Right lobe of liver (tissue), 6 donors: Measurements from ENCODE around the gene DDC. TPM values are rescaled to one million over a fixed set of nuclear protein-coding genes. Genes with fewer than 3 reads are reported as not detected.

Source experiments
- ATAC-seq, 4 donors: fragments of 200-7000 bp; cut with Tn5 transposase; one replicate each; pipeline ENCODE4 v1.9.1; 2020; ENCODE audit warnings: mild to moderate bottlenecking in 4 of 4, moderate library complexity in 4 of 4
- DNase-seq, 3 donors: peaks; one replicate each; pipeline ENCODE4 v3.0.0-alpha.2; 2020
- H3K27ac ChIP-seq, 3 donors: fragments of 200-600 bp; one replicate each; pipeline ENCODE4 v1.8.0; 2022
- H3K27me3 ChIP-seq, 2 donors: fragments of 200-600 bp; one replicate each; pipeline ENCODE4 v1.8.0; 2022
- H3K36me3 ChIP-seq, 4 donors: fragments of 200-600 bp; sonication (generic) in 1 of 4; one replicate each; pipeline versions ENCODE4 v1.5.1 to v1.8.0; 2017 to 2022; ENCODE audit warnings: control low read depth in 1 of 4
- H3K4me1 ChIP-seq, 4 donors: fragments of 200-600 bp; sonication (generic) in 1 of 4; one replicate each; pipeline versions ENCODE4 v1.5.1 to v1.8.0; 2017 to 2022; ENCODE audit warnings: control low read depth in 1 of 4
- H3K4me3 ChIP-seq, 3 donors: fragments of 200-600 bp; one replicate each; pipeline ENCODE4 v1.8.0; 2022
- H3K9me3 ChIP-seq, 4 donors: fragments of 200-600 bp; sonication (generic) in 1 of 4; one replicate each; pipeline versions ENCODE4 v1.5.1 to v1.8.0; 2017 to 2022; ENCODE audit warnings: control low read depth in 1 of 4
- POLR2A ChIP-seq: fragments of 450-650 bp; IDR thresholded peaks from one replicate; pipeline ENCODE4 v1.6.1; 2017; ENCODE audit warnings: antibody characterized with exemption, mild to moderate bottlenecking
- WGBS: methylation state at CpG from one replicate; pipeline ENCODE4 v1.1.6; 2018; ENCODE audit warnings: low coverage, low lambda C conversion rate; ENCODE audit not compliant: insufficient coverage; ENCODE audit errors: missing lambda C conversion rate; 5-methylcytosine and 5-hydroxymethylcytosine counted together
- intact Hi-C, 2 donors: fragments of 100-400 bp; cut with DNase I; formaldehyde crosslinking; loops; one replicate each; pipeline versions ENCODE4 v1.11.2 to v1.14.1; 2022
- total RNA-seq, 6 experiments: library from RNA; depleted of rRNA in 2 of 6; stranded (reverse); fragments of >200 nt in 2 of 6; fragmentation: NEBNext Ultra II Directional in 3 of 6; extraction: Animal tissue kit (Norgen Biotek cat#: 25700) in 3 of 6; gene quantifications; one replicate each; pipeline versions ENCODE4 v1.1.0 to v1.2.4, GENCODE V29; 2016 to 2023
- TF ChIP-seq, protein P1 (sequence below), 4 donors: fragments of 200-600 bp in 3 of 4; fragments of 450-650 bp in 1 of 4; IDR thresholded peaks; one replicate each; pipeline versions ENCODE4 v1.5.1 to v1.8.0; 2016 to 2022; ENCODE audit warnings: antibody characterized with exemption in 4 of 4, mild to moderate bottlenecking in 2 of 4
- donor health status: DM: no; HTN: yes; CAD: no.
- donor health status: DM: no; HTN: no; CAD: no.
- donor health status: DM: no; HTN: no; CAD: no.
- donor health status: DM: no; HTN: yes; CAD: no.
- donor health status: DM: no; HTN: yes; CAD: no.

DDC gene
- total RNA-seq, 6 experiments from 2014 or later: 37.9 to 75.7 (median 45.2) TPM

DNA sequence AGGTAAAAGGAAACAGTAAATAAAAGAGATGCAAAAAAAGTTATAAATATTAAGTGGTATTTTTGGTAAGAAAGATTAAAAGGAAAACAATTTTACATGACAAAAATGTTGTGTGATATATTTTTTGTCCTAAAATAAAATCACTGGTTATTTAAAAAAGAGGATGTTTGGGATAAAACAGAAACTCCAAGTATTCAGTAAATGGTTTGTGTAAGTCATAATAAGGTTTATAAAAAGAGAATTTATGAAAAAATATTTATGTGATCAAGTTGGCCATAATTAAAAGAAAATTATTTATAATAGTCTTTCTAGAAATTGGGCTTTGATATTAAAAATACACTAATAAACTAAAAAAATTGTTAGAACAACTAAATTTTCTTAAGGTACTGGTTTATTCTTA is 76.8 kb downstream of the DDC start:
- no peak for TF ChIP-seq POLR2A
- TF ChIP-seq, protein P1, sequence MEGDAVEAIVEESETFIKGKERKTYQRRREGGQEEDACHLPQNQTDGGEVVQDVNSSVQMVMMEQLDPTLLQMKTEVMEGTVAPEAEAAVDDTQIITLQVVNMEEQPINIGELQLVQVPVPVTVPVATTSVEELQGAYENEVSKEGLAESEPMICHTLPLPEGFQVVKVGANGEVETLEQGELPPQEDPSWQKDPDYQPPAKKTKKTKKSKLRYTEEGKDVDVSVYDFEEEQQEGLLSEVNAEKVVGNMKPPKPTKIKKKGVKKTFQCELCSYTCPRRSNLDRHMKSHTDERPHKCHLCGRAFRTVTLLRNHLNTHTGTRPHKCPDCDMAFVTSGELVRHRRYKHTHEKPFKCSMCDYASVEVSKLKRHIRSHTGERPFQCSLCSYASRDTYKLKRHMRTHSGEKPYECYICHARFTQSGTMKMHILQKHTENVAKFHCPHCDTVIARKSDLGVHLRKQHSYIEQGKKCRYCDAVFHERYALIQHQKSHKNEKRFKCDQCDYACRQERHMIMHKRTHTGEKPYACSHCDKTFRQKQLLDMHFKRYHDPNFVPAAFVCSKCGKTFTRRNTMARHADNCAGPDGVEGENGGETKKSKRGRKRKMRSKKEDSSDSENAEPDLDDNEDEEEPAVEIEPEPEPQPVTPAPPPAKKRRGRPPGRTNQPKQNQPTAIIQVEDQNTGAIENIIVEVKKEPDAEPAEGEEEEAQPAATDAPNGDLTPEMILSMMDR (IDR thresholded peaks at IDR 0.05): no peak
- Histone ChIP-seq H3K4me3 (no peak overlapping the region), H3K9me3 (no peaks in the 10 kb centered on the region), H3K27ac (no peak overlapping the region), H3K4me1 (no peaks in the 10 kb centered on the region), H3K36me3 (no peaks in the 10 kb centered on the region), H3K27me3 (no peaks in the 10 kb centered on the region)
- ATAC-seq (no peak), DNase-seq (no peak)
- intact Hi-C loops: no loop called here

DNA sequence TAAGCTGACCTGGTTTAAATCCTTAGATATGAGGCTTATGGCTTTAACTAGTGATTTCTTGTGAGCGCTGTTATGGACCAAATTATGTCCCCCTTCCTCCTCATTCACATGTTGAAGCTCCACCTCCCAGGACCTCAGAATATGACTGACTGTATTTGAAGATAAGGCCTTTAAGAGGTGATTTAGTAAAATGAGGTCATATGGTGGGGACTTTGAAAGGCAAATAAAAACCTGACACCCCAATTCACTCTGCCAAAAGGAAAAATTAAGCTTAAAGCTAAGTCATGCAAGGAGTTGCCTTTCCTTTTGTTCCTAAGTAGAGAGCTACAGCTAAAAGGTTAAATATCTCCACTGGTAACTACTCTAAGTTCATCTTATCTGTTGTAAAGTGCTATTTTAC is 78.7 kb downstream of the DDC start:
- TF ChIP-seq, protein P1 (IDR thresholded peaks at IDR 0.05): no peak
- TF ChIP-seq POLR2A: no peak
- 83% methylated on average over 1 of the region's 1 CpG for WGBS
- Histone ChIP-seq H3K9me3 (no peaks in the 10 kb centered on the region), H3K4me3 (no peak overlapping the region), H3K27ac (no peak overlapping the region), H3K27me3 (no peaks in the 10 kb centered on the region), H3K4me1 (no peaks in the 10 kb centered on the region), H3K36me3 (no peaks in the 10 kb centered on the region)
- no peak for DNase-seq
- intact Hi-C loops: no loop called here
- no peak for ATAC-seq

DNA sequence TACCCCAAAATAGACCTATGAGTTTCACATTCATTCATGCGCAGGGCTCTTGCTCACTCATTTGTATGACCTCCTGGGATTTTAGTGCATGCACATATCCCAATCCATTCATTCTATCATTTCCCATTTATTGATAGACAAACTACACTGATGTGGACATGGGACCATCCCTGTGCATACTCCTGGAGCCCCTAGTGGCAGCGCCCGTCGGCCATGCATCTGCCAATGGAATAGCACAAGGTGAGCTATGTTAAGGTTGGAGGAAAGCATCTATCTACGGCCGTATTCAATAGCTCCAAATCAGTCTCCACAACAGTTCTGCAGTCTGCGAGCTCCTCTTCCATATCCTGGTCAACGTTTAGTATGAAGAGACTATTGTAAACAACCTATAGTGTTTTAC is 83.3 kb downstream of the DDC start:
- H3K27ac ChIP-seq: no peak overlapping the region
- no peaks in the 10 kb centered on the region for H3K9me3 ChIP-seq
- H3K27me3 ChIP-seq: no peaks in the 10 kb centered on the region
- no peak for TF ChIP-seq POLR2A
- TF ChIP-seq, protein P1 (IDR thresholded peaks at IDR 0.05): no peak
- DNase-seq (no peak), ATAC-seq (no peak)
- H3K4me3 ChIP-seq: no peak overlapping the region
- no peaks in the 10 kb centered on the region for H3K4me1 ChIP-seq
- H3K36me3 ChIP-seq: no peaks in the 10 kb centered on the region
- 84% methylated on average over 8 of the region's 8 CpGs for WGBS
- intact Hi-C loops: no loop called here

DNA sequence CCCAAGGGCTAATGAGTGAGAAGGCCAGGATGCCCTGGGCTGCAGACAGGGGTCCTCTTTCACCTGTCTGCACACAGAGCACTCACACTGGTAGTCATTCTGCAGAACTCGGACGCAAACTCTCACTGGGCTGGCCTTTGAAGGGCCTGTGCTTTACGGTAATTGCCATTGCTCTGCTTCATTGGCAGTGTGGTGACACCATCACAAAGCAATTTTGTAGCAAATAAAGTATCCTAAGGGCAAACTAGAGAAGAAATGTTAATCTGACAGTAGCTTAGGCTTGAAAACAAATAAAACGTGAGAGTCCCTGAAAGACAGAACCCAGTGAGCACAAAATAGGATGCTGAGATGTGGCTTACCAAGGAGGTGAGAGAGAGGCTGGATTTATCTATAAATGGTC is 84.4 kb downstream of the DDC start:
- 43% methylated on average over 4 of the region's 4 CpGs for WGBS
- Histone ChIP-seq H3K4me1 (no peaks in the 10 kb centered on the region), H3K4me3 (no peak overlapping the region), H3K9me3 (no peaks in the 10 kb centered on the region), H3K36me3 (no peaks in the 10 kb centered on the region), H3K27me3 (no peaks in the 10 kb centered on the region), H3K27ac (no peak overlapping the region)
- DNase-seq (no peak), ATAC-seq (no peak)
- intact Hi-C loops: no loop called here
- TF ChIP-seq POLR2A: no peak
- TF ChIP-seq, protein P1 (IDR thresholded peaks at IDR 0.05): no peak
